Liver (tissue), 3 donors: ENCODE data around the gene KCNK13.

Experiments used
- JUND ChIP-seq, 2 donors: IDR thresholded peaks; 2 replicates each; pipeline ENCODE4 v1.6.1; 2016; ENCODE audit warnings: antibody characterized with exemption in 2 of 2
- RAD21 ChIP-seq, 2 donors: IDR thresholded peaks; 2 replicates each; pipeline ENCODE4 v1.6.1; 2016; ENCODE audit warnings: antibody characterized with exemption in 2 of 2, mild to moderate bottlenecking in 2 of 2
- TAF1 ChIP-seq: conservative IDR thresholded peaks from 2 replicates; pipeline ENCODE4 v1.6.1; 2016; ENCODE audit warnings: antibody characterized with exemption, mild to moderate bottlenecking
- YY1 ChIP-seq: IDR thresholded peaks from 2 replicates; pipeline ENCODE4 v1.6.1; 2016; ENCODE audit warnings: antibody characterized with exemption, mild to moderate bottlenecking
- TF ChIP-seq, protein P1 (sequence below): fragments of 150-350 bp; IDR thresholded peaks from 2 replicates; pipeline ENCODE4 v1.5.1; 2017; ENCODE audit warnings: improper control_type of control experiment, low read depth, low read length; ENCODE audit not compliant: missing input control
- TF ChIP-seq, protein P2 (sequence below): IDR thresholded peaks from 2 replicates; pipeline ENCODE4 v1.6.1; 2016; ENCODE audit warnings: antibody characterized with exemption
- donor health status: healthy.
- donor health status: healthy.

- TF ChIP-seq, protein P1, sequence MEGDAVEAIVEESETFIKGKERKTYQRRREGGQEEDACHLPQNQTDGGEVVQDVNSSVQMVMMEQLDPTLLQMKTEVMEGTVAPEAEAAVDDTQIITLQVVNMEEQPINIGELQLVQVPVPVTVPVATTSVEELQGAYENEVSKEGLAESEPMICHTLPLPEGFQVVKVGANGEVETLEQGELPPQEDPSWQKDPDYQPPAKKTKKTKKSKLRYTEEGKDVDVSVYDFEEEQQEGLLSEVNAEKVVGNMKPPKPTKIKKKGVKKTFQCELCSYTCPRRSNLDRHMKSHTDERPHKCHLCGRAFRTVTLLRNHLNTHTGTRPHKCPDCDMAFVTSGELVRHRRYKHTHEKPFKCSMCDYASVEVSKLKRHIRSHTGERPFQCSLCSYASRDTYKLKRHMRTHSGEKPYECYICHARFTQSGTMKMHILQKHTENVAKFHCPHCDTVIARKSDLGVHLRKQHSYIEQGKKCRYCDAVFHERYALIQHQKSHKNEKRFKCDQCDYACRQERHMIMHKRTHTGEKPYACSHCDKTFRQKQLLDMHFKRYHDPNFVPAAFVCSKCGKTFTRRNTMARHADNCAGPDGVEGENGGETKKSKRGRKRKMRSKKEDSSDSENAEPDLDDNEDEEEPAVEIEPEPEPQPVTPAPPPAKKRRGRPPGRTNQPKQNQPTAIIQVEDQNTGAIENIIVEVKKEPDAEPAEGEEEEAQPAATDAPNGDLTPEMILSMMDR, result no peak
- TF ChIP-seq JUND (IDR thresholded peaks at IDR 0.05), result no peak
- TF ChIP-seq RAD21 (IDR thresholded peaks at IDR 0.05), result no peak
- no peak for TF ChIP-seq YY1
- TF ChIP-seq, protein P2, sequence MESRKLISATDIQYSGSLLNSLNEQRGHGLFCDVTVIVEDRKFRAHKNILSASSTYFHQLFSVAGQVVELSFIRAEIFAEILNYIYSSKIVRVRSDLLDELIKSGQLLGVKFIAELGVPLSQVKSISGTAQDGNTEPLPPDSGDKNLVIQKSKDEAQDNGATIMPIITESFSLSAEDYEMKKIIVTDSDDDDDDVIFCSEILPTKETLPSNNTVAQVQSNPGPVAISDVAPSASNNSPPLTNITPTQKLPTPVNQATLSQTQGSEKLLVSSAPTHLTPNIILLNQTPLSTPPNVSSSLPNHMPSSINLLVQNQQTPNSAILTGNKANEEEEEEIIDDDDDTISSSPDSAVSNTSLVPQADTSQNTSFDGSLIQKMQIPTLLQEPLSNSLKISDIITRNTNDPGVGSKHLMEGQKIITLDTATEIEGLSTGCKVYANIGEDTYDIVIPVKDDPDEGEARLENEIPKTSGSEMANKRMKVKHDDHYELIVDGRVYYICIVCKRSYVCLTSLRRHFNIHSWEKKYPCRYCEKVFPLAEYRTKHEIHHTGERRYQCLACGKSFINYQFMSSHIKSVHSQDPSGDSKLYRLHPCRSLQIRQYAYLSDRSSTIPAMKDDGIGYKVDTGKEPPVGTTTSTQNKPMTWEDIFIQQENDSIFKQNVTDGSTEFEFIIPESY, result no peak
- no peak for TF ChIP-seq TAF1
Measured at GRCh38 chr14:90184094-90184493, 122.3 kb downstream of the KCNK13 start.
